SH-SY5Y (cell line): Measurements from ENCODE around the gene HTR7.

ENCODE experiments used
- GATA2 ChIP-seq: IDR thresholded peaks from 2 replicates; pipeline ENCODE4 v1.6.1; 2011; ENCODE audit warnings: mild to moderate bottlenecking, low read depth, low read length
- GATA3 ChIP-seq: IDR thresholded peaks from 2 replicates; pipeline ENCODE4 v1.6.1; 2011; ENCODE audit warnings: low read depth, mild to moderate bottlenecking, low read length, moderate library complexity

Gene HTR7

DNA sequence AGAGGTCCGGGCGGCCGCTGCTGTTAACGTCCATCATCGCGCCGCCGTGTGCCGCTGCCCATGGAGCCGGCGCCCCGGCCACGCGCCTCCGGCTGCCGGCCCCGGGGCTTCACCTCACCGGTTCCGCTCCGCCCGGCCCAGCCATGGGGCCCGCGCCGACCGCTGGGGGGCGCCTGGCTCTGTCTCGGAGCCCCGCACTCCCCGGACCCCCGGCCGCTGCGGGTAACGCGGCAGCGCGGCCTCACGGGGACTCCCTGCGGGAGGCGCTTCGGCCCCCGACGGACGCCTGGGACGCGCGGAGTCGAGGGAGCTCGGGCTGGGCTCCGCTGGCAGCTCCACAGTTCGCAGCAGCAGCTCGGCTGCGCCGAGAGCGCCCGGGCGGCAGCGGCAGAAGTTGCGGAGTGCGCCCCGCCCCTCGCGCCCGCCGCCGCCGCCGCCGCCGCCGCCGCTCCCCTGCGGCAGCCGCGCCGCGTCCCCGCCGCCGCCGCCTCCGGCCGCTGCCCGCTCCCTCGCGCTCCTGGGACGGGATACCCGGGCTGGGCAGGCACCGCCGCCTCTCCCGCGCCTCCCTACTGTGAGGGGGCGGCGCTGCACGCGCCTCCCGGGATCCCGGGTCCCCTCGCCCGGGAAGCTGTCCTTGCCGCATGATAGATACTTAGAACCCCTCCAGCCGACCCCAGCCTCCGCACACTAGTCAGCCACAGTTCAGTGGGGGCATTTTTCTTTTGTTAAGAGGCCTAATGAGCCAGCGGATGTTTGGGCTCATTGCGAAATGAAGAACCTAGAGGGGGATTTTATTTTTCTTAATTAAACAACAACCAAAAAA lies at the start of gene HTR7:
HTR7 (minus strand) TSS at position 405 of the 826 bp plus-strand sequence; CDS start at position 37, 368 bp downstream.
- TF ChIP-seq GATA3 (no peak), GATA2 (no peak)

DNA sequence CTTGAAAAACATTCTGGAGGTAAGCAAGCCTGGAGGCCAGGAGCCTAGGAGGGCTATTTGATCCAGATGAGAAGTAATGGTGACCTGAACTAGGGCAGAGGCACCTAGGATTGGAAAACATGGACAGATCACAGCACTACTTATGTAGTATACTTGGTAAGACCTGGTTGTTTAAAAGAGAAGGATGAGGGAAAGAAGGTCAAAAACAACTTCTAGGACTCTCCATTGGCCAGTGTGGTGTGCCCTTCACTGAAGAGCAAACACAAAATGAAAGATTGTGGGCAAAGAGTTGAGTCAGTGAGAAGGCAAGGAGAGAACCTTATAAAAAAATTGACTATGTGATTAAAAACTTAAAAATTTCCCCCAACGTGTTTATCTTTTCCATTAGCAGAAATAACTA lies 48.8 kb upstream of the HTR7 start:
- TF ChIP-seq GATA3 (no peak), GATA2 (no peak)

DNA sequence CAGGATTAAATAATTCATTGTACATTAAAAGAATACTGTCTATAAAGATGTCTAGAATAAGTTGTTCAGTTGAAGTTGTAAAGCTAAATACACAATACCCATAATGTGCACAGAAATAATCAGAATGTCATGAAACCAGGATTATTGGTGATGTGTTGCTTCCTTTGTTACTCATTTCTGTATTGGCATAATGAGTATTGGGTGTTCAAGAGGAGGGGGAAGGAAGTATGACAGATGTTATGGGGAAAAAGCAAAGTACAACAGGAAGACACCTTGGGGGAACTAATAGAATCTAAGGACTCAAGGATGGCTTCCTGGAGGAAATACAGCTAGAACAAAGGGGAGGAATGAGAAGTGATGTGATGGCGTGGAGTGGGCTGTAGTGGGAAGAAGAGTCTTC lies 48.1 kb upstream of the HTR7 start:
- TF ChIP-seq GATA3, result no peak
- TF ChIP-seq GATA2, result no peak

GRCh38 chr10:90893190-90893589 lies 35.4 kb upstream of the HTR7 start:
- TF ChIP-seq GATA2 (no peak), GATA3 (no peak)

- TF ChIP-seq GATA2 (no peak), GATA3 (no peak)
Measured at GRCh38 chr10:90890347-90890746, 32.5 kb upstream of the HTR7 start.

DNA sequence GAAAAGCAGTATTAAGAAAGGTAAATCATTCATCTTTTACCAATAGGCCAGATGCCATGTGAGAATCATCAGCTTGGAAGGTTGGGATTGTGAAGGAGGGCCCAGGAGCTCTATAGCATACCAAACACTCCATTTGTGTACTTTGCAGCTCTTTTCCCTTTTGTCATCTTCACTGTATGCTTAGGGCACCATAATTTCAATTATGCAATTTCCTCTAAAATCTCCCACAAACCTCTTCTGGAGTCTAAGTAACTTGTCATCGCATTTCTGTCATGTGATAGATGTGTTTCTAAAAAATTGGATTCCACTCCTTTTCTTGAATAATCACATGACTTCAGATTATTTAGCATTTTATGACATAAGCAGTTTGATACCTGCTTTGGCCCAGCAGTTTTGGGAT lies 31.8 kb upstream of the HTR7 start:
- TF ChIP-seq GATA3 (no peak), GATA2 (no peak)

GRCh38 chr10:90888387-90888786 lies 30.5 kb upstream of the HTR7 start:
- TF ChIP-seq GATA2 (no peak), GATA3 (no peak)

DNA sequence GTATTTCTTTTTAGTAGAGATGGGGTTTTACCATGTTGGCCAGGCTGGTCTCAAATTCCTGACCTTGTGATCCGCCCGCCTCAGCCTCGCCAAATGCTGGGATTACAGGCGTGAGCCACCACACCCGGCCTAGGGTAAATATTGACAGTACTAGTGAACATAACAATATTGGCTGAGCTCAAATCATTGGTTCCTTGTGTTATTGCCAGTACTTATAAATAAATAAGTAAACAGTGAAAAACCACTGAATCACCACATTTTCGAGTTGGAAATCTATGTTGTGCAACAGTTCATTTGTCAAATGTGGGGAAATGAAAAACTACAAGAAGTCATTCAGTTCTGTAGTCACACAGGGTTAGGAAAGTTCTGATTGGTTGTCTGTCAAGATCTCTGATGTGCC lies 29.7 kb upstream of the HTR7 start:
- no peak for TF ChIP-seq GATA2
- no peak for TF ChIP-seq GATA3

GRCh38 chr10:90885176-90885575 lies 27.3 kb upstream of the HTR7 start:
- TF ChIP-seq GATA2 (no peak), GATA3 (no peak)

- TF ChIP-seq GATA2 (no peak), GATA3 (no peak)
Measured at GRCh38 chr10:90884431-90884830, 26.6 kb upstream of the HTR7 start.

GRCh38 chr10:90879062-90879461 lies 21.2 kb upstream of the HTR7 start:
- no peak for TF ChIP-seq GATA3
- no peak for TF ChIP-seq GATA2

- TF ChIP-seq GATA2, result no peak
- TF ChIP-seq GATA3, result no peak
Measured at GRCh38 chr10:90872648-90873020, 14.8 kb upstream of the HTR7 start.

GRCh38 chr10:90871766-90872647 lies 14.2 kb upstream of the HTR7 start, which contains the start of gene RPP30:
RPP30 (plus strand) TSS chr10:90871974; CDS start chr10:90871987, 13 bp downstream.
- TF ChIP-seq GATA3, result no peak
- no peak for TF ChIP-seq GATA2

- TF ChIP-seq GATA2 (no peak), GATA3 (no peak)
Measured at GRCh38 chr10:90871279-90871765, 13.5 kb upstream of the HTR7 start.

- TF ChIP-seq GATA3 (no peak), GATA2 (no peak)
Measured at GRCh38 chr10:90866050-90866598, 8.3 kb upstream of the HTR7 start.
